ENCODE measurements around the gene PAPPA. TPM values are rescaled to one million over a fixed set of nuclear protein-coding genes. Genes with fewer than 3 reads are reported as not detected.

The PAPPA gene
- total RNA-seq, 1 experiment from 2014 or later = 0.17 TPM

DNA sequence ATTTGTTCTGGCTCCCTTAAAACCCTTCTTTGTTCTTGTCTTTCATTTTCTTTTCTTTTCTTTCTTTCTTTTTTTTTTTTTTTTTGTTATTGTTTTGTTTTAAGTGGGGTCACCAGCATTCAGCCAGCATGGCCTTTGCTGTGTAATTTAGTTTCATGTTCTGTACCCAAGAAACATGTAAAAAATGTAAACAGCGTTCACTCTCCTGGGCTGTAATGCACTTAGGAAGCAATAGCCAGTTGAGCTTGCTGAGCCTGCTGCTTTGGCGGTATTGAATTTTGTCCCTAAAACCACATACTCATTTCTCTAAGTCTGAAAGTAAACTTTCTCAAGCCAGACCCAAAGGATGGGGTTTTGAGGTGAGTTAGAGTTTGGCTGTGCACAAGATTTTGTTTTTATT is 158.6 kb downstream of the PAPPA start:
- H2BK12ac ChIP-seq (ENCODE audit: insufficient read length, low read depth, low read length) = no peak overlapping the region
- no peak overlapping the region for H3T11ph ChIP-seq (ENCODE audit: low read length)
- no peak overlapping the region for H3K14ac ChIP-seq (ENCODE audit: insufficient read depth, low read length)
- no peak overlapping the region for H4K5ac ChIP-seq (ENCODE audit: insufficient read length, low read depth, low read length)
- H4K8ac ChIP-seq (replicated peaks; ENCODE audit: insufficient read length, low read depth, low read length) = no peak overlapping the region
- H2AFZ ChIP-seq (ENCODE audit: low read length) = no peak overlapping the region
- Mint-ChIP-seq H3K4me1 (peaks cover 4 to 7% of the 10 kb centered on the region in 2 experiments), H3K36me3 (ENCODE audit: insufficient read depth in 1 of 3, low read depth in 3 of 3) (no peaks in the 10 kb centered on the region), H3K4me3 (no peak overlapping the region), H3K27me3 (ENCODE audit: low read depth) (peaks cover 15% of the 10 kb centered on the region; the same call in 1 of the 2 replicates), H3K9me3 (no peaks in the 10 kb centered on the region), H3K27ac (no peak overlapping the region)
- no peaks in the 10 kb centered on the region for H4K20me1 ChIP-seq (ENCODE audit: control insufficient read depth, insufficient read depth, insufficient read length)
- H3K18ac ChIP-seq (ENCODE audit: insufficient read length, low read depth, low read length) = no peak overlapping the region
- no peak overlapping the region for H3K23ac ChIP-seq (ENCODE audit: insufficient read length, low read depth, low read length)
- H3K23me2 ChIP-seq (ENCODE audit: insufficient read length, low read depth, low read length, poor library complexity, severe bottlenecking) = no peaks in the 10 kb centered on the region
- no CpG with 5 or more reads among the region's 2 CpGs for WGBS (ENCODE audit: extremely low coverage, insufficient read length, low lambda C conversion rate)
- no peaks in the 10 kb centered on the region for H3K27me3 ChIP-seq (ENCODE audit: insufficient read depth, low read length)
- H3K56ac ChIP-seq (ENCODE audit: insufficient read length, low read depth, low read length) = no peak overlapping the region
- TF ChIP-seq, protein P1, sequence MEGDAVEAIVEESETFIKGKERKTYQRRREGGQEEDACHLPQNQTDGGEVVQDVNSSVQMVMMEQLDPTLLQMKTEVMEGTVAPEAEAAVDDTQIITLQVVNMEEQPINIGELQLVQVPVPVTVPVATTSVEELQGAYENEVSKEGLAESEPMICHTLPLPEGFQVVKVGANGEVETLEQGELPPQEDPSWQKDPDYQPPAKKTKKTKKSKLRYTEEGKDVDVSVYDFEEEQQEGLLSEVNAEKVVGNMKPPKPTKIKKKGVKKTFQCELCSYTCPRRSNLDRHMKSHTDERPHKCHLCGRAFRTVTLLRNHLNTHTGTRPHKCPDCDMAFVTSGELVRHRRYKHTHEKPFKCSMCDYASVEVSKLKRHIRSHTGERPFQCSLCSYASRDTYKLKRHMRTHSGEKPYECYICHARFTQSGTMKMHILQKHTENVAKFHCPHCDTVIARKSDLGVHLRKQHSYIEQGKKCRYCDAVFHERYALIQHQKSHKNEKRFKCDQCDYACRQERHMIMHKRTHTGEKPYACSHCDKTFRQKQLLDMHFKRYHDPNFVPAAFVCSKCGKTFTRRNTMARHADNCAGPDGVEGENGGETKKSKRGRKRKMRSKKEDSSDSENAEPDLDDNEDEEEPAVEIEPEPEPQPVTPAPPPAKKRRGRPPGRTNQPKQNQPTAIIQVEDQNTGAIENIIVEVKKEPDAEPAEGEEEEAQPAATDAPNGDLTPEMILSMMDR (conservative IDR thresholded peaks at IDR 0.05) = no peak
- no peak overlapping the region for H4K91ac ChIP-seq (ENCODE audit: insufficient read length, low read depth, low read length)
- no peaks in the 10 kb centered on the region for H3K79me2 ChIP-seq (ENCODE audit: insufficient read depth, low read length)
- H3K9me3 ChIP-seq (ENCODE audit: control insufficient read depth, low read depth, low read length) = no peaks in the 10 kb centered on the region
- no peak overlapping the region for H3K27ac ChIP-seq (ENCODE audit: insufficient read length, low read depth, low read length)
- no peaks in the 10 kb centered on the region for H3K79me1 ChIP-seq (ENCODE audit: insufficient read depth, low read depth, low read length, poor library complexity, severe bottlenecking)
- no peak overlapping the region for H2BK20ac ChIP-seq (ENCODE audit: low read depth, low read length, poor library complexity, severe bottlenecking)
- no peak overlapping the region for H2BK120ac ChIP-seq (ENCODE audit: low read depth, low read length, poor library complexity, severe bottlenecking)
- H2BK5ac ChIP-seq (ENCODE audit: insufficient read length, low read length) = no peak overlapping the region
- H2AK5ac ChIP-seq (ENCODE audit: insufficient read length, low read length) = no peak overlapping the region
- no peak overlapping the region for H3K9ac ChIP-seq (ENCODE audit: extremely low read depth, insufficient read length, low read length)
- no peak for DNase-seq
- no peak overlapping the region for H3K4ac ChIP-seq (ENCODE audit: low read depth, low read length)
- H3K4me2 ChIP-seq (ENCODE audit: insufficient read depth, insufficient read length, low read length) = no peak overlapping the region
- H2BK15ac ChIP-seq (ENCODE audit: low read depth, low read length) = no peak overlapping the region
- H3K4me1 ChIP-seq (ENCODE audit: insufficient read depth, low read length) = peaks cover 2% of the 10 kb centered on the region; the same call in 1 of the 2 replicates

All from H9 (cell line).